C4-2B (cell line): Measurements from ENCODE around the gene SCG5.
A peak's percentile ranks its signal among the peaks of the same experiment; 100 is the strongest.

ENCODE experiments used
- H3K27ac ChIP-seq: fragments of 450-650 bp; 2 replicates; pipeline ENCODE4 v1.5.1; 2017
- CTCF ChIP-seq: fragments of 450-650 bp; conservative IDR thresholded peaks from 2 replicates; pipeline ENCODE4 v1.5.1; 2017; ENCODE audit warnings: mild to moderate bottlenecking
- ZFX ChIP-seq: fragments of 450-650 bp; IDR thresholded peaks from 2 replicates; pipeline ENCODE4 v1.6.1; 2017

The SCG5 gene

GRCh38 chr15:32668942-32669341, 27.4 kb downstream of the SCG5 start:
- H3K27ac ChIP-seq: no peak overlapping the region
- no peak for TF ChIP-seq ZFX
- no peak for TF ChIP-seq CTCF

- TF ChIP-seq CTCF: no peak
- no peak overlapping the region for H3K27ac ChIP-seq
Observed at GRCh38 chr15:32669896-32670611, 28.5 kb downstream of the SCG5 start.

GRCh38 chr15:32670623-32671022, 29.1 kb downstream of the SCG5 start:
- H3K27ac ChIP-seq: no peak overlapping the region
- no peak for TF ChIP-seq CTCF
- TF ChIP-seq ZFX: no peak

GRCh38 chr15:32671339-32672325, 30.1 kb downstream of the SCG5 start:
- no peak overlapping the region for H3K27ac ChIP-seq
- TF ChIP-seq ZFX (no peak), CTCF (no peak)

- H3K27ac ChIP-seq: no peak overlapping the region
- TF ChIP-seq CTCF (peak; percentile 5; the same call in 1 of the 2 replicates), ZFX (no peak)
Observed at GRCh38 chr15:32674681-32675080, 33.2 kb downstream of the SCG5 start.

- H3K27ac ChIP-seq: no peak overlapping the region
- TF ChIP-seq ZFX (no peak), CTCF (no peak)
Observed at GRCh38 chr15:32675466-32675865, 34.0 kb downstream of the SCG5 start.

- no peak overlapping the region for H3K27ac ChIP-seq
Observed at GRCh38 chr15:32676169-32676568, 34.7 kb downstream of the SCG5 start.

More at GRCh38 chr15:32676169-32676568, 34.7 kb downstream of the SCG5 start:
- no peak for TF ChIP-seq ZFX
- TF ChIP-seq CTCF: no peak
